GM23338 (cell line): ENCODE results near the gene ZNF514. TPM values are rescaled to one million over a fixed set of nuclear protein-coding genes. Genes with fewer than 3 reads are reported as not detected.

Experiments used
- ATAC-seq: fragments of 200-7000 bp; cut with Tn5 transposase; 3 replicates; pipeline ENCODE4 v1.9.1; 2020
- DNase-seq: peaks from one replicate; pipeline ENCODE4 v3.0.0-alpha.2; 2015; ENCODE audit warnings: low spot score
- H2AFZ ChIP-seq: fragments of 200-600 bp; sonication (generic); 2 replicates; pipeline ENCODE4 v1.8.0; 2016; ENCODE audit warnings: antibody characterized with exemption, mild to moderate bottlenecking, moderate library complexity
- H3F3A ChIP-seq: fragments of 200-600 bp; sonication (generic); replicated peaks from 2 replicates; pipeline ENCODE4 v1.8.0; 2017; ENCODE audit warnings: antibody characterized with exemption, mixed run types, low read depth
- H3K27ac ChIP-seq: fragments of 200-600 bp; sonication (generic); 2 replicates; pipeline ENCODE4 v1.6.1; 2016; ENCODE audit warnings: low read depth
- H3K27me3 ChIP-seq: fragments of 200-600 bp; sonication (generic); 2 replicates; pipeline ENCODE4 v1.8.0; 2016; ENCODE audit warnings: mild to moderate bottlenecking, mixed run types, moderate library complexity; ENCODE audit not compliant: insufficient read depth
- H3K36me3 ChIP-seq: fragments of 200-600 bp; sonication (generic); 2 replicates; pipeline ENCODE4 v1.8.0; 2016; ENCODE audit warnings: mild to moderate bottlenecking; ENCODE audit not compliant: insufficient read depth
- H3K4me1 ChIP-seq: fragments of 200-600 bp; sonication (generic); 2 replicates; pipeline ENCODE4 v1.8.0; 2016; ENCODE audit warnings: mild to moderate bottlenecking, moderate library complexity; ENCODE audit not compliant: insufficient read depth
- H3K4me2 ChIP-seq: fragments of 200-600 bp; sonication (generic); 2 replicates; pipeline ENCODE4 v1.7.1; 2017; ENCODE audit warnings: mixed run types
- H3K4me3 ChIP-seq: fragments of 200-600 bp; sonication (generic); 2 replicates; pipeline ENCODE4 v1.6.1; 2016; ENCODE audit warnings: mixed run types
- H3K79me2 ChIP-seq: fragments of 200-600 bp; sonication (generic); replicated peaks from 2 replicates; pipeline ENCODE4 v1.8.0; 2017; ENCODE audit warnings: mild to moderate bottlenecking; ENCODE audit not compliant: insufficient read depth
- H3K9me2 ChIP-seq: fragments of 200-600 bp; sonication (generic); 2 replicates; pipeline ENCODE4 v1.8.0; 2017; ENCODE audit not compliant: insufficient read depth
- H4K20me1 ChIP-seq: fragments of 200-600 bp; sonication (generic); replicated peaks from 2 replicates; pipeline ENCODE4 v1.8.0; 2017; ENCODE audit warnings: mild to moderate bottlenecking; ENCODE audit not compliant: insufficient read depth
- H3K27ac Mint-ChIP-seq: 2 replicates; pipeline ENCODE4 v1.8.0; 2020; ENCODE audit warnings: inconsistent platforms, mild to moderate bottlenecking, moderate library complexity, mixed read lengths
- H3K27me3 Mint-ChIP-seq: 3 replicates; pipeline ENCODE4 v1.8.0; 2022; ENCODE audit warnings: low read depth, mild to moderate bottlenecking, moderate library complexity, mixed read lengths, inconsistent platforms; ENCODE audit not compliant: insufficient read depth, poor library complexity
- H3K36me3 Mint-ChIP-seq: 3 replicates; pipeline ENCODE4 v1.8.0; 2021; ENCODE audit warnings: low read depth, mild to moderate bottlenecking, inconsistent platforms, moderate library complexity, mixed read lengths
- H3K4me1 Mint-ChIP-seq: 3 replicates; pipeline ENCODE4 v1.8.0; 2020; ENCODE audit warnings: mild to moderate bottlenecking, inconsistent platforms, mixed read lengths
- H3K4me3 Mint-ChIP-seq: 3 replicates; pipeline ENCODE4 v1.8.0; 2021; ENCODE audit warnings: moderate library complexity, mild to moderate bottlenecking, inconsistent platforms, mixed read lengths
- H3K9me3 Mint-ChIP-seq: 3 replicates; pipeline ENCODE4 v1.8.0; 2020; ENCODE audit warnings: moderate library complexity, mild to moderate bottlenecking, inconsistent platforms, mixed read lengths
- CREB1 ChIP-seq: fragments of 250-450 bp; sonication (Bioruptor Pico); IDR thresholded peaks from 2 replicates; pipeline ENCODE4 v1.5.0; 2020; ENCODE audit warnings: low read depth, mild to moderate bottlenecking, moderate library complexity
- CTCF ChIP-seq, 2 experiments: fragments of 200-600 bp in 1 of 2; sonication (generic) in 1 of 2; conservative IDR thresholded peaks; 2 replicates each; pipeline versions ENCODE4 v1.5.1 to v1.6.1; 2016 to 2017; ENCODE audit warnings: antibody characterized with exemption in 2 of 2, low read depth in 2 of 2, mild to moderate bottlenecking in 2 of 2, moderate library complexity in 1 of 2
- EZH2 ChIP-seq: fragments of 200-600 bp; sonication (generic); IDR thresholded peaks from one replicate; pipeline ENCODE4 v1.8.0; 2017; ENCODE audit warnings: antibody characterized with exemption, mild to moderate bottlenecking, low read depth; ENCODE audit not compliant: unreplicated experiment
- EZH2phosphoT487 ChIP-seq: fragments of 200-600 bp; sonication (generic); IDR thresholded peaks from one replicate; pipeline ENCODE4 v1.8.1; 2018; ENCODE audit warnings: antibody characterized with exemption; ENCODE audit not compliant: unreplicated experiment
- POLR2AphosphoS5 ChIP-seq: IDR thresholded peaks from 2 replicates; pipeline ENCODE4 v1.6.1; 2016; ENCODE audit warnings: antibody characterized with exemption, low read depth
- REST ChIP-seq: IDR thresholded peaks from one replicate; pipeline ENCODE4 v1.6.1; 2018; ENCODE audit warnings: antibody characterized with exemption; ENCODE audit not compliant: unreplicated experiment
- ZNF114 ChIP-seq: fragments of 250-450 bp; sonication (Bioruptor Pico); IDR thresholded peaks from 2 replicates; pipeline ENCODE4 v1.5.0; 2020; ENCODE audit warnings: mild to moderate bottlenecking, moderate library complexity
- ZNF331 ChIP-seq: fragments of 250-450 bp; sonication (Bioruptor Pico); IDR thresholded peaks from 2 replicates; pipeline ENCODE4 v1.5.0; 2020; ENCODE audit warnings: low read depth, mild to moderate bottlenecking, moderate library complexity
- polyA plus RNA-seq: library from polyadenylated mRNA; unstranded; fragments of >200 nt; fragmentation: Nextera tagmentation; extraction: Ambion mirVana; gene quantifications from 2 replicates; pipeline ENCODE4 v1.2.1, GENCODE V29; 2016
- total RNA-seq: library from RNA; depleted of rRNA; stranded (reverse); fragments of >200 nt; shearing (Covaris generic); gene quantifications from 2 replicates; pipeline ENCODE4 v1.2.3, GENCODE V29; 2014

ZNF514 gene
- total and polyA plus RNA-seq, 2 experiments from 2014 or later: 7.2 to 9.3 TPM

- TF ChIP-seq ZNF331 (no peak), POLR2AphosphoS5 (no peak), REST (no peak), CREB1 (CRISPR knock-in tag) (no peak), EZH2phosphoT487 (no peak), CTCF (conservative IDR thresholded peaks at IDR 0.05; ENCODE audit: low read depth in 2 of 2) (no peak), ZNF114 (CRISPR knock-in tag) (no peak), EZH2 (no peak)
Measured at GRCh38 chr2:95165030-95165370, 5.4 kb upstream of the ZNF514 start (continued).

DNA sequence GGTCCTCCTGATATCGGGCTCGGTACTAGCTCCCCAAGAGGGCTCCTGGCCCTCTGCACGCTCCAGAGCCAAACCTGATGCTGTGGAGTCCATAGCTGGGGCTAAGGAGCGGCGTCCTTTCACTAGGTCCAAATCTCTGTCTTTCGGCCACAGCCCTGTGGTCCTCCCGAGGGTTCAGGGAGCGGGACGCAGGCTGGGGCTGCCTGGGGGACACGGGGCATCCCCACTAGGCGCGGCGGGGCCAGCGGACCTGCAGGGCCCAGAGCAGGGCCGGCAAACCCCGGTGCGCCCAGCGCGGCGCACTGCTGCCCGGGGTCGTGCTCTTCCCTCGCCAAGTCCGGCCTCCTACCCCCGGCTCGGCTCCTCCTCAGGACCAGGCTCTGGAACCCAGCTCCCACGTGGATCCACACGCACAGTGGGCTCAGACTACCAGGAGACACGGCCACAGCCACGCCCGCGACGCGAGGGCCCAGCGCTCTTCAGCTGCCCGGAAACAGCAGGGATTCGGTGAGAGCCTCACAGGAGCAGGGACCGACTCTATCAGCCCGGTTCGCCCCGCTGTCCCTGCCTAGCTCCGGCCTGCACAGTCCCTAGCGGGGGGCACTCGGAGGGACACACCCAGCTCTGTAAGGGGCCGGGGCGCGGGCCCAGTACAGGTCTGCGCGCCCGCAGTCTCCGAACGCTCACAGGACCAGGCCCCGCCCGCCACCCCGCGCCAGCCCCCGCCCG is 593 bp downstream of the ZNF514 start:
- Histone ChIP-seq H3K79me2 (peaks cover 5% of the 10 kb centered on the region), H3K9me2 (no peaks in the 10 kb centered on the region), H3K4me1 (peaks cover 7% of the 10 kb centered on the region), H3K4me3 (peak overlapping the region; percentile 80), H3K27me3 (peaks cover 35% of the 10 kb centered on the region), H3K4me2 (peak overlapping the region; percentile 91), H2AFZ (peak overlapping the region; percentile 99), H4K20me1 (0 out of 2 replicates have a peak, but pooled peaks cover 3% of the 10 kb centered on the region), H3K36me3 (no peaks in the 10 kb centered on the region), H3F3A (0 out of 2 replicates have a peak, but pooled peaks cover 4% of the 10 kb centered on the region), H3K27ac (no peak overlapping the region)
- Mint-ChIP-seq H3K27me3 (peaks cover 11% of the 10 kb centered on the region), H3K4me1 (peaks cover 3% of the 10 kb centered on the region; the same call in 2 of the 3 replicates), H3K27ac (no peak overlapping the region), H3K9me3 (peaks cover 8% of the 10 kb centered on the region), H3K4me3 (peak overlapping the region; percentile 83), H3K36me3 (peaks cover 22% of the 10 kb centered on the region)
- peak; percentile 85 for ATAC-seq
- peak; percentile 72 for DNase-seq
- TF ChIP-seq REST (no peak), ZNF331 (no peak)
